ENCODE results near the gene PRUNE1. TPM values are rescaled to one million over a fixed set of nuclear protein-coding genes. Genes with fewer than 3 reads are reported as not detected.

The PRUNE1 gene
- polyA plus RNA-seq, 2 of the 4 experiments (the other 2 are of a cell fraction) = 11.9 to 27.5 TPM

- no peak overlapping the region for H3K27ac ChIP-seq
- 65% methylated on average over 4 of the region's 4 CpGs for WGBS (ENCODE audit: missing lambda C conversion rate)
- DNase-seq (ENCODE audit: low read depth in 1 of 2, low spot score in 1 of 2) = no peak
- no peak overlapping the region for H3K4me3 ChIP-seq
- CTCF ChIA-PET = interaction anchor here (0.6 to 1.8 kb wide), 3 partner anchors 18 to 21 kb away, joined by 3 to 5 read pairs (median 3); no protein-coding TSS in a partner anchor
- no peak for FAIRE-seq
- no peak for TF ChIP-seq ZNF302 (CRISPR knock-in tag; IDR thresholded peaks at IDR 0.05)
- no peak for TF ChIP-seq REST (IDR thresholded peaks at IDR 0.05)
- no peak for TF ChIP-seq GATA3 (IDR thresholded peaks at IDR 0.05; ENCODE audit: borderline replicate concordance)
- TF ChIP-seq MAFK (IDR thresholded peaks at IDR 0.05; ENCODE audit: partially characterized antibody) = no peak
- no peak for TF ChIP-seq MYC (IDR thresholded peaks at IDR 0.05; ENCODE audit: borderline replicate concordance, low read length)
- no peak for TF ChIP-seq RARB (CRISPR knock-in tag; IDR thresholded peaks at IDR 0.05)
- TF ChIP-seq RAD21 (conservative IDR thresholded peaks at IDR 0.05 in 1 of 2, IDR thresholded peaks at IDR 0.05 in 1 of 2) = no peak
- TF ChIP-seq CTCF (IDR thresholded peaks at IDR 0.05) = no peak
- no peak for TF ChIP-seq TFCP2L1 (CRISPR knock-in tag; IDR thresholded peaks at IDR 0.05)
- TF ChIP-seq CHD4 (IDR thresholded peaks at IDR 0.05; ENCODE audit: borderline replicate concordance) = no peak
- no peak for TF ChIP-seq RNF2 (IDR thresholded peaks at IDR 0.05; ENCODE audit: borderline replicate concordance, low read depth)
- no peak for TF ChIP-seq ESRRA (IDR thresholded peaks at IDR 0.05; ENCODE audit: borderline replicate concordance, low read length)
- TF ChIP-seq JUN (IDR thresholded peaks at IDR 0.05) = no peak
- no peak for TF ChIP-seq EHMT2 (IDR thresholded peaks at IDR 0.05; ENCODE audit: low read depth)
- ATAC-seq = no peak
- POLR2A ChIA-PET = no interaction called here
- no peaks in the 10 kb centered on the region for H3K9me3 ChIP-seq
- no peak overlapping the region for H3K4me2 ChIP-seq
- no peaks in the 10 kb centered on the region for H3K4me1 ChIP-seq
Measured at GRCh38 chr1:150961756-150962155, 46.5 kb upstream of the PRUNE1 start.

- no peaks in the 10 kb centered on the region for H3K4me1 ChIP-seq
- FAIRE-seq (no peak), DNase-seq (ENCODE audit: low read depth in 1 of 2, low spot score in 1 of 2) (no peak), ATAC-seq (no peak)
- no peaks in the 10 kb centered on the region for H3K9me3 ChIP-seq
- POLR2A ChIA-PET = interaction anchor here (0.6 kb wide), 1 partner anchor 267 kb away, joined by 4 read pairs; no protein-coding TSS in a partner anchor
- 0 out of 2 replicates have a peak, but pooled peaks have one; percentile 47 for TF ChIP-seq POLR2AphosphoS2 (conservative IDR thresholded peaks at IDR 0.05; ENCODE audit: low read length)
- TF ChIP-seq EHMT2 (IDR thresholded peaks at IDR 0.05; ENCODE audit: low read depth) = no peak
- no peak overlapping the region for H3K27ac ChIP-seq
- no peak overlapping the region for H3K4me2 ChIP-seq
- 94% methylated on average over 10 of the region's 10 CpGs for WGBS (ENCODE audit: missing lambda C conversion rate)
- CTCF ChIA-PET = interaction anchor here (0.6 to 4.8 kb wide), 8 partner anchors 11 to 41 kb away, joined by 3 to 44 read pairs (median 4); partner anchors contain the start of genes ANXA9 and CERS2
- no peak overlapping the region for H3K4me3 ChIP-seq
Measured at GRCh38 chr1:150963321-150964163, 44.7 kb upstream of the PRUNE1 start.

- Histone ChIP-seq H3K4me1 (no peaks in the 10 kb centered on the region), H3K4me2 (no peak overlapping the region), H3K9me3 (no peaks in the 10 kb centered on the region), H3K4me3 (no peak overlapping the region), H3K27ac (no peak overlapping the region)
- ATAC-seq (no peak), FAIRE-seq (no peak), DNase-seq (ENCODE audit: low read depth in 1 of 2, low spot score in 1 of 2) (no peak)
- ChIA-PET POLR2A (no interaction called here), CTCF (interaction anchor here (0.6 to 4.8 kb wide), 4 partner anchors 10 to 34 kb away, joined by 3 to 44 read pairs (median 8); partner anchors contain the start of genes ANXA9 and CERS2)
- no peak for TF ChIP-seq GATA3 (IDR thresholded peaks at IDR 0.05; ENCODE audit: borderline replicate concordance)
- no peak for TF ChIP-seq MYC (IDR thresholded peaks at IDR 0.05; ENCODE audit: borderline replicate concordance, low read length)
- no peak for TF ChIP-seq KDM5A (IDR thresholded peaks at IDR 0.05)
- no peak for TF ChIP-seq POLR2AphosphoS2 (conservative IDR thresholded peaks at IDR 0.05; ENCODE audit: low read length)
- TF ChIP-seq CHD4 (IDR thresholded peaks at IDR 0.05; ENCODE audit: borderline replicate concordance) = no peak
- WGBS (ENCODE audit: missing lambda C conversion rate) = 95% methylated on average over 5 of the region's 5 CpGs
Measured at GRCh38 chr1:150964164-150964489, 44.1 kb upstream of the PRUNE1 start.
